ENCODE data around the gene CCS.
"Not testable (repeated sequence)": the region's sequence is repeated elsewhere in the genome, so short reads cannot be mapped to it uniquely, and the experiment has no call there.

Gene CCS

DNA sequence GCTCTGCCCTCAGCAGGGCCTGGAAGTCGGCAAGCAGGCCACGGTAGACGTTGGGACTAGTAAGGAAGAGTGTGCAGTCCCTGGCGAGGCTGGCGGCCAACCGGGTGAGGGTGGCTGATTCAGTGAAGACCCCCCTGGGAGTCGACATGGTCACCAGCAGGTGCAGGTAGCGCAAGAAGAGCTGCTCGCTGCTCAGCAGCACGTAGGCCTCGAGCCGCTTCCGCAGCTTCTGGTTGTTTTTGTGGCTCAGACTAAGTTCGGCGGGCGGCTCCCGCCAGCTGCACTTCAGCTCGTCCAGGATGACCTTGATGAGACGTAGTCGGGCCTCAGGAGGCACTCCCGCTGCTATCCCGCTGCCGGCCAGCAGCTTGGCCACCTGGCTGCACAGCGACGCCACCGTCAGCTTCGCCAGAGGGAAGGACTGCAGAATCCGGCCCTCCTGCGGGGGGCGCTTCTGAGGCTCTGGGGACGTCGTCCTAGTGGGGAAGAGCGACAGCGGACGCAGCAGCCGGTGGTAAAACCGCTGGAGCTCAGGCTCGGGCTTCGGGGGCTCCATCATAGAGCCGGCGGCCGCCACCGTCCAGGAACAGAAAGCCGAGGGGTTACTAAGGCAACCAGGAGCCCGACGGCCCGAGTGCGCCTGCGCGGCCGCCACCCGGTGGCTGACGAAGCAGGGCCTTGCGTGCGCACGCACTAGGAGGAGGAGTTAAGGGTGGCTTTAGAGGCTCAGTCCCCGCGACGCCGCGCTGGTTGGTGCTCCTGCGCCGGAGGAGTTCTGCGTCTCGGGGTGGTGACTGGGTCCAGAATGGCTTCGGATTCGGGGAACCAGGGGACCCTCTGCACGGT, at the start of gene CCS, which contains the start of gene CCDC87:
Gene CCS (plus strand): TSS at position 729 of the 846 bp plus-strand sequence. CDS start 77 bp downstream, at position 806.
Gene CCDC87 (minus strand): TSS at position 607 of the 846 bp plus-strand sequence. CDS start 48 bp downstream, at position 559.
- Histone ChIP-seq H3K27ac (ENCODE audit: low read depth, low read length) (peak within 1 kb of the TSS; percentile 59), H3K9ac (ENCODE audit: low read depth in 1 of 2, low read length in 2 of 2) (peak within 1 kb of the TSS; percentile 73 to 99), H3K4me1 (ENCODE audit: control insufficient read depth in 1 of 2, insufficient read depth in 2 of 2, low read length in 2 of 2) (peaks cover 29 to 38% of the 10 kb centered on the region in 2 donors), H3K36me3 (ENCODE audit: control insufficient read depth in 1 of 2, insufficient read depth in 2 of 2, low read length in 2 of 2) (no peaks in the 10 kb centered on the region), H3K9me3 (ENCODE audit: control insufficient read depth in 1 of 2, low read length in 2 of 2) (no peaks in the 10 kb centered on the region), H3K27me3 (ENCODE audit: control insufficient read depth in 1 of 2, insufficient read depth in 2 of 2, low read length in 2 of 2) (no peaks in the 10 kb centered on the region), H3K4me3 (ENCODE audit: low read depth in 1 of 2, low read length in 2 of 2) (peak within 1 kb of the TSS; percentile 88 to 93)

GRCh38 chr11:66543263-66544107, 49.5 kb upstream of the CCS start:
- Histone ChIP-seq H3K36me3 (ENCODE audit: control insufficient read depth in 1 of 2, insufficient read depth in 2 of 2, low read length in 2 of 2) (peaks cover 0 to 26% of the 10 kb centered on the region in 2 donors), H3K27me3 (ENCODE audit: control insufficient read depth in 1 of 2, insufficient read depth in 2 of 2, low read length in 2 of 2) (no peaks in the 10 kb centered on the region), H3K4me1 (ENCODE audit: control insufficient read depth in 1 of 2, insufficient read depth in 2 of 2, low read length in 2 of 2) (peaks cover 0 to 16% of the 10 kb centered on the region in 2 donors), H3K4me3 (ENCODE audit: low read depth in 1 of 2, low read length in 2 of 2) (peak overlapping the region in 1 of 2 donors; percentile 8), H3K9ac (ENCODE audit: low read depth in 1 of 2, low read length in 2 of 2) (no peak overlapping the region), H3K9me3 (ENCODE audit: control insufficient read depth in 1 of 2, low read length in 2 of 2) (no peaks in the 10 kb centered on the region), H3K27ac (ENCODE audit: low read depth, low read length) (no peak overlapping the region)

GRCh38 chr11:66544952-66545351, 48.0 kb upstream of the CCS start:
- Histone ChIP-seq H3K4me1 (ENCODE audit: control insufficient read depth in 1 of 2, insufficient read depth in 2 of 2, low read length in 2 of 2) (peaks cover 0 to 16% of the 10 kb centered on the region in 2 donors), H3K36me3 (ENCODE audit: control insufficient read depth in 1 of 2, insufficient read depth in 2 of 2, low read length in 2 of 2) (peaks cover 0 to 18% of the 10 kb centered on the region in 2 donors), H3K9ac (ENCODE audit: low read depth in 1 of 2, low read length in 2 of 2) (peak overlapping the region; percentile 69 to 86), H3K4me3 (ENCODE audit: low read depth in 1 of 2, low read length in 2 of 2) (peak overlapping the region; percentile 78 to 79)
- H3K27me3 ChIP-seq (ENCODE audit: control insufficient read depth in 1 of 2, insufficient read depth in 2 of 2, low read length in 2 of 2); H3K27ac ChIP-seq (ENCODE audit: low read depth, low read length); H3K9me3 ChIP-seq (ENCODE audit: control insufficient read depth in 1 of 2, low read length in 2 of 2): not testable (repeated sequence)

- peaks cover 0 to 16% of the 10 kb centered on the region in 2 donors for H3K4me1 ChIP-seq (ENCODE audit: control insufficient read depth in 1 of 2, insufficient read depth in 2 of 2, low read length in 2 of 2)
- H3K27ac ChIP-seq (ENCODE audit: low read depth, low read length): no peak within 1 kb of the TSS
- no peaks in the 10 kb centered on the region for H3K9me3 ChIP-seq (ENCODE audit: control insufficient read depth in 1 of 2, low read length in 2 of 2)
- H3K9ac ChIP-seq (ENCODE audit: low read depth in 1 of 2, low read length in 2 of 2): peak within 1 kb of the TSS; percentile 69 to 86
- no peaks in the 10 kb centered on the region for H3K27me3 ChIP-seq (ENCODE audit: control insufficient read depth in 1 of 2, insufficient read depth in 2 of 2, low read length in 2 of 2)
- peak within 1 kb of the TSS; percentile 78 to 79 for H3K4me3 ChIP-seq (ENCODE audit: low read depth in 1 of 2, low read length in 2 of 2)
- H3K36me3 ChIP-seq (ENCODE audit: control insufficient read depth in 1 of 2, insufficient read depth in 2 of 2, low read length in 2 of 2): peaks cover 0 to 15% of the 10 kb centered on the region in 2 donors
Measured at GRCh38 chr11:66545701-66546367, 47.2 kb upstream of the CCS start, which contains the start of gene ZDHHC24. Gene ZDHHC24 (minus strand): TSS chr11:66546048. CDS start chr11:66546003, 45 bp downstream.

- Histone ChIP-seq H3K4me3 (ENCODE audit: low read depth in 1 of 2, low read length in 2 of 2) (peak within 1 kb of the TSS; percentile 78 to 79), H3K27ac (ENCODE audit: low read depth, low read length) (no peak within 1 kb of the TSS), H3K9me3 (ENCODE audit: control insufficient read depth in 1 of 2, low read length in 2 of 2) (no peaks in the 10 kb centered on the region), H3K36me3 (ENCODE audit: control insufficient read depth in 1 of 2, insufficient read depth in 2 of 2, low read length in 2 of 2) (peaks cover 0 to 11% of the 10 kb centered on the region in 2 donors), H3K27me3 (ENCODE audit: control insufficient read depth in 1 of 2, insufficient read depth in 2 of 2, low read length in 2 of 2) (no peaks in the 10 kb centered on the region), H3K9ac (ENCODE audit: low read depth in 1 of 2, low read length in 2 of 2) (peak within 1 kb of the TSS; percentile 69 to 86), H3K4me1 (ENCODE audit: control insufficient read depth in 1 of 2, insufficient read depth in 2 of 2, low read length in 2 of 2) (peaks cover 0 to 16% of the 10 kb centered on the region in 2 donors)
Measured at GRCh38 chr11:66546368-66546965, 46.5 kb upstream of the CCS start, which contains the start of gene ACTN3. Gene ACTN3 (plus strand): TSS chr11:66546903. CDS start chr11:66546938, 35 bp downstream.

DNA sequence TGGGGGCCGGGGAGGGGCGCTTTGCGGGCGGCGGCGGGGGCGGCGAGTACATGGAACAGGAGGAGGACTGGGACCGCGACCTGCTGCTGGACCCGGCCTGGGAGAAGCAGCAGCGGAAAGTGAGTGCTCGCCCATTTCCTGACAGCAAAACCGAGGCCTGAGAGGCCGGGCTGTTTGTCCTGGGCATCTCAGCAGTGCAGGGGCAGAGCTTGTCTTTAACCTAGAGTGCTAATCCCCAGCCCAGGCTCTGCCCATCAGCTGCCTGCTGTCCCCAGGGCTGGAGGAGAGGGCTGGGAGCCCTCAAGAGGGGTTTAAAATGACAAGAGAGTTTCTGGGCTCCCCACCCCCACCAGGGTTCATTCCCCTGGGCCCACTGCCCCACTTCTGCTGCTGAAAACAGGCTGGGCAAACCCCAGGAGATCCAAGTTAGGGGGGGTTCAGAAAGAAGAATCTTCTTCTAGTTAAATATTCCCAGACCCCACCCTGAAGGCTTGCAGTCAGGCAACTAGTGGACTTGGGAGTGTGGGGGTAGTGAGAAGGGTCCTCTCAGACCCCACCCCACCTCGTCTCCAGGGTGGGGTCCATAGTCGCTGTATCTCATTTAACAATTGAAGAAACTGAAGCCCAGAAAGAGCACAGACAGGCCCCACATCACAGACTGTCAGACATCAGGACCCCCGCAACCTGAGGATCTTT, 45.9 kb upstream of the CCS start:
- no peak overlapping the region for H3K4me3 ChIP-seq (ENCODE audit: low read depth in 1 of 2, low read length in 2 of 2)
- no peak overlapping the region for H3K27ac ChIP-seq (ENCODE audit: low read depth, low read length)
- no peak overlapping the region for H3K9ac ChIP-seq (ENCODE audit: low read depth in 1 of 2, low read length in 2 of 2)
- no peaks in the 10 kb centered on the region for H3K9me3 ChIP-seq (ENCODE audit: control insufficient read depth in 1 of 2, low read length in 2 of 2)
- H3K4me1 ChIP-seq (ENCODE audit: control insufficient read depth in 1 of 2, insufficient read depth in 2 of 2, low read length in 2 of 2): peaks cover 0 to 16% of the 10 kb centered on the region in 2 donors
- H3K27me3 ChIP-seq (ENCODE audit: control insufficient read depth in 1 of 2, insufficient read depth in 2 of 2, low read length in 2 of 2): no peaks in the 10 kb centered on the region
- H3K36me3 ChIP-seq (ENCODE audit: control insufficient read depth in 1 of 2, insufficient read depth in 2 of 2, low read length in 2 of 2): peaks cover 0 to 4% of the 10 kb centered on the region in 2 donors

DNA sequence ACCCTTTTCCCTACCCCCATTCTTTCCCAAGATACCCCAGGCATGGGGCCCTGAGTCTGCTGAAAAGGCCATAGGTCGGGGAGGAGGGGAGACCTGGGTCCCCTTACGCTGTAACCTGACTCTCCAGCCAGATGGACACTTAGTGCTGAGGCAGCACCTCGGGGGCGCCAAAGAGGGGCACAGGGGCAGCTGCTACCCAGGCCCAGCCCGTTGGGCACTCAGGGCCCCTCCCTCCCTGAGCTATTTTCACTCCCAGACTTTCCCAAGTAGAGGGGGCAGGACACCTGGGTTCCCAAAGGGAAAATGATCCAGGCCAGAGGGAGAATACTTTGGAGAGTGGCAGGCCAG, 45.3 kb upstream of the CCS start:
- no peak overlapping the region for H3K27ac ChIP-seq (ENCODE audit: low read depth, low read length)
- no peak overlapping the region for H3K4me3 ChIP-seq (ENCODE audit: low read depth in 1 of 2, low read length in 2 of 2)
- H3K4me1 ChIP-seq (ENCODE audit: control insufficient read depth in 1 of 2, insufficient read depth in 2 of 2, low read length in 2 of 2): peaks cover 0 to 16% of the 10 kb centered on the region in 2 donors

DNA sequence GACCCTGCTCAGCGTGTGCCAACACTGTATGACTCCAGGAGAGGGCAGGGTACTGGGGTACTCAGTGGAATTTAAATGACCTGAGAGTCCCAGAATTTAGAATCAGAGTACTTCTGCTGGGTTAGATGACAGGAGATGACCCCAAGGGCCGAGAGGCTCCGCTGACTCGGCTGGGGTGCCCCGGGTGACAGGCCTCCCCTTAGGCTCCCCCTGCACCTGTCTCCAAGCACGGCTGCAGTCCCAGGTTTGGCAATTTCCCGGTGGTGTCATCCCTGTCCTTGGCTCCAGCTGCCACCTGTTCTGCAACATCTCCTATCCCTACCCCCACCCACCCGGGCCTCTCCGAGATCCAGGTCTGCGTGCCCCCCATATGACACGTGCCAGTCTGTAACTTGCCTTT, 44.9 kb upstream of the CCS start:
- Histone ChIP-seq H3K27ac (ENCODE audit: low read depth, low read length) (no peak overlapping the region), H3K4me3 (ENCODE audit: low read depth in 1 of 2, low read length in 2 of 2) (no peak overlapping the region), H3K27me3 (ENCODE audit: control insufficient read depth in 1 of 2, insufficient read depth in 2 of 2, low read length in 2 of 2) (no peaks in the 10 kb centered on the region), H3K9ac (ENCODE audit: low read depth in 1 of 2, low read length in 2 of 2) (no peak overlapping the region), H3K9me3 (ENCODE audit: control insufficient read depth in 1 of 2, low read length in 2 of 2) (no peaks in the 10 kb centered on the region), H3K36me3 (ENCODE audit: control insufficient read depth in 1 of 2, insufficient read depth in 2 of 2, low read length in 2 of 2) (no peaks in the 10 kb centered on the region), H3K4me1 (ENCODE audit: control insufficient read depth in 1 of 2, insufficient read depth in 2 of 2, low read length in 2 of 2) (peaks cover 0 to 16% of the 10 kb centered on the region in 2 donors)

More for the DNA sequence above, 45.3 kb upstream of the CCS start:
- Histone ChIP-seq H3K27me3 (ENCODE audit: control insufficient read depth in 1 of 2, insufficient read depth in 2 of 2, low read length in 2 of 2) (no peaks in the 10 kb centered on the region), H3K36me3 (ENCODE audit: control insufficient read depth in 1 of 2, insufficient read depth in 2 of 2, low read length in 2 of 2) (peaks cover 0 to under 1% of the 10 kb centered on the region in 2 donors), H3K9me3 (ENCODE audit: control insufficient read depth in 1 of 2, low read length in 2 of 2) (no peaks in the 10 kb centered on the region), H3K9ac (ENCODE audit: low read depth in 1 of 2, low read length in 2 of 2) (no peak overlapping the region)

Data from duodenal mucosa (tissue), 2 donors.